Muscle layer of duodenum (tissue), 2 donors: Measurements from ENCODE around the gene MAGI1.

Experiments
- H3K27ac ChIP-seq: one replicate; pipeline ENCODE4 v1.7.0; 2013; ENCODE audit warnings: mild to moderate bottlenecking, low read length
- H3K27me3 ChIP-seq: one replicate; pipeline ENCODE4 v1.7.0; 2013; ENCODE audit warnings: low read depth, mild to moderate bottlenecking, control low read depth, low read length
- H3K36me3 ChIP-seq, 2 donors: one replicate each; pipeline ENCODE4 v1.7.0; 2013; ENCODE audit warnings: low read length in 2 of 2, control low read depth in 1 of 2, mild to moderate bottlenecking in 1 of 2; ENCODE audit not compliant: insufficient read depth in 2 of 2, control insufficient read depth in 1 of 2
- H3K4me1 ChIP-seq, 2 donors: one replicate each; pipeline ENCODE4 v1.7.0; 2013; ENCODE audit warnings: low read length in 2 of 2, mild to moderate bottlenecking in 2 of 2, control low read depth in 1 of 2, moderate library complexity in 1 of 2; ENCODE audit not compliant: insufficient read depth in 2 of 2, control insufficient read depth in 1 of 2
- H3K4me3 ChIP-seq, 2 donors: one replicate each; pipeline ENCODE4 v1.7.0; 2013; ENCODE audit warnings: low read length in 2 of 2, low read depth in 1 of 2, mild to moderate bottlenecking in 1 of 2
- H3K9me3 ChIP-seq, 2 donors: one replicate each; pipeline ENCODE4 v1.7.0; 2013; ENCODE audit warnings: low read length in 2 of 2, control low read depth in 1 of 2, mild to moderate bottlenecking in 1 of 2; ENCODE audit not compliant: control insufficient read depth in 1 of 2
- donor health status: healthy.

Gene MAGI1

GRCh38 chr3:65936908-65937638, 101.6 kb downstream of the MAGI1 start:
- H3K4me3 ChIP-seq, result no peak overlapping the region
- H3K27me3 ChIP-seq, result no peaks in the 10 kb centered on the region
- no peaks in the 10 kb centered on the region for H3K9me3 ChIP-seq
- H3K27ac ChIP-seq, result no peak overlapping the region
- H3K36me3 ChIP-seq, result no peaks in the 10 kb centered on the region
- no peaks in the 10 kb centered on the region for H3K4me1 ChIP-seq

GRCh38 chr3:65935724-65936123, 103.0 kb downstream of the MAGI1 start:
- Histone ChIP-seq H3K36me3 (no peaks in the 10 kb centered on the region), H3K27ac (no peak overlapping the region), H3K4me3 (no peak overlapping the region), H3K27me3 (no peaks in the 10 kb centered on the region), H3K9me3 (no peaks in the 10 kb centered on the region), H3K4me1 (no peaks in the 10 kb centered on the region)

GRCh38 chr3:65930648-65931047, 108.1 kb downstream of the MAGI1 start:
- H3K27me3 ChIP-seq, result no peaks in the 10 kb centered on the region
- H3K4me3 ChIP-seq, result no peak overlapping the region
- H3K27ac ChIP-seq, result no peak overlapping the region
- no peaks in the 10 kb centered on the region for H3K4me1 ChIP-seq
- H3K9me3 ChIP-seq, result no peaks in the 10 kb centered on the region
- no peaks in the 10 kb centered on the region for H3K36me3 ChIP-seq

GRCh38 chr3:65928110-65928509, 110.6 kb downstream of the MAGI1 start:
- no peak overlapping the region for H3K27ac ChIP-seq

GRCh38 chr3:65927576-65927975, 111.1 kb downstream of the MAGI1 start:
- H3K9me3 ChIP-seq, result no peaks in the 10 kb centered on the region
- H3K27me3 ChIP-seq, result no peaks in the 10 kb centered on the region
- H3K36me3 ChIP-seq, result no peaks in the 10 kb centered on the region
- H3K27ac ChIP-seq, result no peak overlapping the region
- no peaks in the 10 kb centered on the region for H3K4me1 ChIP-seq
- no peak overlapping the region for H3K4me3 ChIP-seq

More at GRCh38 chr3:65928110-65928509, 110.6 kb downstream of the MAGI1 start:
- Histone ChIP-seq H3K4me3 (no peak overlapping the region), H3K4me1 (no peaks in the 10 kb centered on the region), H3K36me3 (no peaks in the 10 kb centered on the region), H3K27me3 (no peaks in the 10 kb centered on the region), H3K9me3 (no peaks in the 10 kb centered on the region)

GRCh38 chr3:65925254-65925954, 113.3 kb downstream of the MAGI1 start:
- H3K4me1 ChIP-seq, result no peaks in the 10 kb centered on the region
- H3K27me3 ChIP-seq, result no peaks in the 10 kb centered on the region
- H3K4me3 ChIP-seq, result no peak overlapping the region
- H3K9me3 ChIP-seq, result no peaks in the 10 kb centered on the region
- H3K36me3 ChIP-seq, result no peaks in the 10 kb centered on the region
- no peak overlapping the region for H3K27ac ChIP-seq

- no peak overlapping the region for H3K27ac ChIP-seq
Observed at GRCh38 chr3:65924762-65925161, 114.0 kb downstream of the MAGI1 start.

GRCh38 chr3:65922441-65922840, 116.3 kb downstream of the MAGI1 start:
- no peak overlapping the region for H3K27ac ChIP-seq
- H3K9me3 ChIP-seq, result peaks cover 0 to 1% of the 10 kb centered on the region in 2 donors
- H3K4me3 ChIP-seq, result no peak overlapping the region
- no peaks in the 10 kb centered on the region for H3K27me3 ChIP-seq
- no peaks in the 10 kb centered on the region for H3K4me1 ChIP-seq
- no peaks in the 10 kb centered on the region for H3K36me3 ChIP-seq

More at GRCh38 chr3:65924762-65925161, 114.0 kb downstream of the MAGI1 start:
- no peaks in the 10 kb centered on the region for H3K9me3 ChIP-seq
- H3K36me3 ChIP-seq, result no peaks in the 10 kb centered on the region
- no peaks in the 10 kb centered on the region for H3K27me3 ChIP-seq
- H3K4me1 ChIP-seq, result no peaks in the 10 kb centered on the region
- H3K4me3 ChIP-seq, result no peak overlapping the region

- no peak overlapping the region for H3K27ac ChIP-seq
Observed at GRCh38 chr3:65919826-65920225, 118.9 kb downstream of the MAGI1 start.

GRCh38 chr3:65915477-65915876, 123.2 kb downstream of the MAGI1 start:
- Histone ChIP-seq H3K9me3 (peaks cover 3 to 6% of the 10 kb centered on the region in 2 donors), H3K36me3 (no peaks in the 10 kb centered on the region), H3K4me1 (no peaks in the 10 kb centered on the region), H3K27me3 (no peaks in the 10 kb centered on the region), H3K27ac (no peak overlapping the region), H3K4me3 (no peak overlapping the region)

More at GRCh38 chr3:65919826-65920225, 118.9 kb downstream of the MAGI1 start:
- Histone ChIP-seq H3K27me3 (no peaks in the 10 kb centered on the region), H3K36me3 (no peaks in the 10 kb centered on the region), H3K9me3 (peaks cover 3 to 6% of the 10 kb centered on the region in 2 donors), H3K4me3 (no peak overlapping the region), H3K4me1 (no peaks in the 10 kb centered on the region)

GRCh38 chr3:65914740-65915367, 123.9 kb downstream of the MAGI1 start:
- Histone ChIP-seq H3K4me3 (no peak overlapping the region), H3K9me3 (peaks cover 3 to 6% of the 10 kb centered on the region in 2 donors), H3K4me1 (no peaks in the 10 kb centered on the region), H3K36me3 (no peaks in the 10 kb centered on the region), H3K27me3 (no peaks in the 10 kb centered on the region), H3K27ac (no peak overlapping the region)
